ENCODE data around the gene C19orf67.
A peak's percentile ranks its signal among the peaks of the same experiment; 100 is the strongest.

C19orf67 gene

DNA sequence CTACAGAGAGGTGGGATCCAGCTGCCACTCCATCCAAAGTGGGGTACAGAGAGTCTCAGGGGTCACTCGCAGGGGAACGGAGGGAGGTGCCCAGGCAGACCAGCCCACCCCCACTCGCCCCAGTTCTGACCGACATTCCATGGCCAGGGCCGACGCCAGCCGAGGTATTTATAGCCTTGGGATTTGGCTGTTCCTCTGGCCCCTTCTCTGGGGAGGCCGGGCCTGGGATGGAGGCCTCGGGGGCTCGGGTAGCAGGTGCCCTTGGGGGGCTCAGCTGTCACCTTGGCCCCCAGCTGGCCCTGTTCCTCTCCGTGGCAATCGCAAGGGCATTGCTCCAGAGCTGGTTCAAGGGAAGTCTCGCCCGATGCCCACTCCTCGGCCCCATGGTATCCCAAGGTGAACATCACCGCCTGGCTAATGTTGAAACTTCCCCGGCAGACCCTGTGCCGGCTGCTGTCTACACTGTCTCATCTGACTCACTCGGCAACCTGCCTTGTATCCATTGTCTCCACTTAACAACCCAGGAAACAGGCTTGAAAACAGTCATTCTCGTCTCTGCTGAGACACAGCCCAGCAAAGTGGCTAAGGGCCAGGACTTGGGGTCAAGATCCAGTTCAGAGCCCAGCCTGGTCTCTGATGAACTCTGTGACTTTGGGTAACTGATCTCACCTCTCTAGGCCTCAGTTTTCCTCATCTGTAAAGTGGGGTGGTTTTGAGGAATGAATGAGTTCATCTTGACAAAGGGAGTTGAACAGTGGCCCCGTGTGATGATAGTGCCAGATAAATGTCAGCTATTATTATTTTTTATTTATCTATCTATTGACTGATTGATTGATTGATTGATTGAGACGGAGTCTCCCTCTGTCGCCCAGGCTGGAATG lies 22.2 kb upstream of the C19orf67 start:
- no peak for DNase-seq

DNA sequence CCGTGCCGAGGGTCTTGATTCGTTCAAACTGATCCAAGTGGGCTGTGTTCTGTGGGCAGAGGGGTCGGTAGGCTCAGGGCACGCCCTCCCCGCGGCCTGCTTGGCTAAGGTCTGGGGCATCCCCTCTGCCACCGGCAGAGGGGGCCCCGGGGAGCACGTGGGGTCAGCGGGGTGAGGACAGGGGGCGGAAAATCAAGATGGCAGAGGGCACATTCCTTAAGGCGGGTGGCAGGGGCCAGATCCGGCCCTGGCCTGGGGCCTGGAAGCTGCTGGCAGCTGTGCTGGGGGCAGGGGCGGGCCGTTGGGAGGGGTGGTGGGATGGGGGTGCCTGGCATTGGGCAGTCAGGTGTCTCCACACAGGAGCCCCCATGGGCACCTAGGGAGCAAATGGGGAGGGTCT lies 21.3 kb upstream of the C19orf67 start:
- DNase-seq, result no peak

DNA sequence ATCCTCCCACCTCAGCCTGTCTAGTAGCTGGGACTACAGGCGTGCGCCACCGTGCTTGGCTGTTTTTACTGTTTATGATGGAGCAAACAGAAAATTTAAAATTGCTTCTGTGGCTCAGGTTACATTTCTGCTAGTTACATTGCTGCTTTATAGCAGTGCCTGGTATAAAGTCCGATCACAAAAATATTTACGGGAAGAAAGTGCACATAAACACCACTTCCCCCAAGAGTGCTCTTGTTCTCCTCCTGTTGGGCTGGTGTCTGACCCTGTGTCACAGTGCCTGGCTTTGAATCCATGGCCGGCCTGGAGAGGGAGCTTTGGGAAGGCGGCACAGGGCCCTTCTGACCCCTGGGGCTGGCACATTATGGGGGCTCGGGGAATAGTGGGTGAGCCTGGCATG lies 20.1 kb upstream of the C19orf67 start:
- no peak for DNase-seq

DNA sequence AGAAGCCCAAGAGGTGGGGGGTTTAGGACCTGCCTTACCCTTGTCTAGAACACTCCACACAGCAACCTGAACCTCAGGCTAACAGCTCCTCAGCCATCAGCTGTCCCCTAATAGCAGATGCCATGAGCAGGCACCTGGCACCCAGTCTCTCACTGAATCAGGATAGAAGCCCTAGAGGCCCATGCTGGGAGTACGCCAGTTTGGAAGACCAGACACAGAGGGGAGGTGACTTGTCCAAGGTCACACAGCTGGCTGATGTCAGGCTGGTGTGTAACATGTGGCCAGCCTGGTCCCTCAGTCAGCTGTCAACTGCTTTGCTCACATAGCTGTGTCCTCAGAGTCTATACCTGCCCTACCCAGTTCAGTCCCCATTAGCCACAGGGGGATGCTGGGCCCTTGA lies 17.7 kb upstream of the C19orf67 start:
- no peak for DNase-seq

DNA sequence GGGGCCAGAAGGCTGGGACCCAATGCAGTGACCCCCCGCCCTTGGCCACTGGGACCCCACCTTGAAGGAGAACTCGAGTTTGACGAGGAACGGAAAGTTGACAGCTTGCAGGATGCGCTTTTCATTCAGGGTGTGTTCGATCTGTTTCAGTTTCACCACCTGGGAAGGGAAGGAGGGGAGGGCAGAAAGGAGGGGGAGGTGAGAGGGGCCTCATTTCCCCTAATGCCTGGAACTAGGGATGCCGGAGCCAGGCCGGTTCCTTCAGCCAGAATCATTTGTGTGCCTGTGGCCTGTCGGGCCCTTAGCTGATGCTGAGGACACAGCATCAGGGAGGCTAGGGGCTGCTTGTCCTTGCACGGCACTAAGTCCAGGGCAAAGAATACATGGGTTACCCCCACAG lies 17.2 kb upstream of the C19orf67 start:
- DNase-seq, result no peak

DNA sequence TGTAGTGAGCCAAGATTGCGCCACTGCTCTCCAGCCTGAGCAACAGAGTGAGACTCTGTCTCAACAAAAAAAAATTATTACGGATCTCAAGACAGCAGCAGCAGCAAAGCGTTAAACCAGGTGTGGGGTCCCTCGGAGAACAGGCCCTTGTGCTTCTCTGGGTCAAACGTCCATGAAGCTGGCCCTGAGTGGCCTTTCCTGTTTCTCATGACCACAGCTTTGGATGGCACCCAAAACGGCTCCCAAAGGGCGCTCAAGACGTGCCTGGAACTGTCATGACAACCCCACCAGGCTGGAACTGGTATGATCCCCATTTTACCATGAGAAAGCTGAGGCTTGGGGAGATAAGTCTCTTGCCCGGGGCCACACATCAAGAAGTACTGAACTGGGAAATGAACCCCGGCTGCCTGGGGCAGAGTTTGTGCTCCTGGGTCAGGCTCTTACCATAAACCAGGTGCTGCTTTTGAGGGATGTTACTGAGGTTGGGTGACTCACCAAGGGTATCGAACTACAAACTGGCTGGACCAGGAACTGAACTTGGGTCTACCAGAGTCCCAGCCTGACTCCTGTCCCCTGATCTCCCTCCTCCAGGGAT lies 16.6 kb upstream of the C19orf67 start:
- DNase-seq, result no peak

DNA sequence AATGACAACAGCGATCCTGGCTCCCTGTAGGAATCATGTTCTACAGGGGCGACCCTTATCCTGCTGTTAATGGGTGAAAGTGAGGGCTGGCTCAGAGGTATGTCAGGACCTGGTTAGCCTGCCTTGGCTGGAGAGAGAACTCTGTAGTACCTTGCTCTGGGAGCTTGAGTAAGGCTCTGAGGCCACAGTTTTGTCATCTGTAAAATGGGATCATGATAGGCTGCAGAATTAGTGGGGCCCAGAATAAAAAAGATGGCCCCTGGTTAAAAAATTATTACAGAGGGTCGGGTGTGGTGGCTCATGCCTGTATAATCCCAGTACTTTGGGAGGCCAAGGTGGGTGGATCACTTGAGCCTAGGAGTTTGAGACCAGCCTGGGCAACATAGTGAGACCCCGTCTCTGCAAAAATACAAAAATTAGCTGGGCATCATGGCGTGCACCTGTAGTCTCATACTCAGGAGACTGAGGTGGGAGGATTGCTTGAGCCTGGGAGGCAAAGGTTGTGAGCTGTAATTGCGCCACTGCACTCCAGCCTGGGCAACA lies 15.5 kb upstream of the C19orf67 start:
- no peak for DNase-seq

DNA sequence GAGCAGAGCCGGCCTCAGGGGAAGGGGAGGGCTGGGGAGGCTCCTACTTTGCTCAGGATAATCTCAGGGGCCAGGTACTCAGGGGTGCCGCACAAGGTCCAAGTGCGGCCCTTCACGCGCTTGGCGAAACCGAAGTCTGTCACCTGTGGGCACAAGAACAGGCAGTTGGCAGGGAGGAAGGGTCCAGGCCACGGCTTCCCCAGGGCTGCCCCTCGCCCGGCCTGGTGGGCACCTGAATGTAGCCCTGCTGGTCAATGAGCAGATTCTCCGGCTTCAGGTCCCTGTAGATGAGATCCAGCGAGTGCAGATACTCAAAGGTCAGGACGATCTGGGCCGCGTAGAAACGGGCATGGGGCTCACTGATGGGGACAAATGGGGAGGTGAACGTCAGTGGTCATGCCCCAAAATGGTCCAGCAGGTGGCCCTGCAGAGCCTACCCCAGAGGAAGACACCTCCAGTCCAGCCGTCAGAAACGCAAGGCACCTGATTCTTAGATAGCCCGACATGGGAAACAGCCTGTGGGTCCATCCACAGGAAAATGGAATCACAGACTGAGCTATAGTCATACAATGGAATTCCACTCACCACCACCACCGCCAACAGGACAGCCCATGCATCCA lies 12.1 kb upstream of the C19orf67 start:
- no peak for DNase-seq

DNA sequence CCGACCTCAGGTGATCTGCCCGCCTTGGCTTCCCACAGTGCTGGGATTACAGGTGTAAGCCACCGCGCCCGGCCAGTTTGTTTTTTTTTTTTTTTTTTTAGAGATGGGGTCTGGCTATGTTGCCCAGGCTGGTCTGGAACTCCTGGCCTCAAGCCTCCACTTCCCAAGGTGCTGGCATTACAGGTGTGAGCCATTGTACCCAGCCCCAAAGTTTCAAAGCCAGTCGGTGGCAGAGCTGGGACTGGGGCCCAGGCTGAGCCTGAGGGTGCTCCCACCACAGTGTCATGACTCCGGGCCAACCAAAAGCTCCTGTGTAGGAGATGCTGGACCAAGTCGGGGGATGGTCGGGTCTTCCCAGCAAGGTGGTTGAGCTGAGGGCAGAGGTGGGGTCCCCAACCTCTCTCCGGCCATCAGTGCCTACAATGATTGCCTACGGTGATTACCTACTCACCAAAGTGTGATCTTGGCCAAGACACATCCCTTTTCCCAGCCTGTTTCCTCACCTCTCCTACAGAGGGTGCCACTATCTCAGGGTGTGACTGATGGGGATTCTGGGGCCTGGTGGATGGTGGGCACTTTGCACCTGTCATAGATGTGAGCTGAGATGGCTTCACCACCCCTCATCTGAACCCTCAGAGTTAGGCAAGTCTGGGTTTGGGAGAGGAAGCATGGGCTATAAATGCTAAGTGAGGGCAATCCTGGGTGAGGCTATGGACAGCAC lies 10.8 kb upstream of the C19orf67 start:
- no peak for DNase-seq

DNA sequence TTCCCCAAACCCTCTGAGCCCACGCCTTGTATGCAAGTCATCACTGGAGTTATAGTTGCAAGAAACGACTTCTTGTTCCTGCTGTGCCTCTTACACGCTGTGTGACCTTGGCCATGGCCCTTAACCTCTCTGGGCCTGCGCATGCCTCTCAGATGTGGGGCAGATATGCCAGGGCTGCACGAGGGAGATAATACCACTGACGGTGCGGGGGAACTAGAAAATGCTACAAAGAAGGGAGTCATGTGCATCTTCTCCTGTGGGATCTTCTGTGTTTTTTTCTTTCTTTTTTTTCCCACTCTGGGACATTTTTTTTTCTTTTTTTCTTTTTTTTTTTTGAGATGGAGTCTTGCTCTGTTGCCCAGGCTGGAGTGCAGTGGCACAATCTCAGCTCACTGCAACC lies 9.3 kb upstream of the C19orf67 start:
- DNase-seq, result no peak

DNA sequence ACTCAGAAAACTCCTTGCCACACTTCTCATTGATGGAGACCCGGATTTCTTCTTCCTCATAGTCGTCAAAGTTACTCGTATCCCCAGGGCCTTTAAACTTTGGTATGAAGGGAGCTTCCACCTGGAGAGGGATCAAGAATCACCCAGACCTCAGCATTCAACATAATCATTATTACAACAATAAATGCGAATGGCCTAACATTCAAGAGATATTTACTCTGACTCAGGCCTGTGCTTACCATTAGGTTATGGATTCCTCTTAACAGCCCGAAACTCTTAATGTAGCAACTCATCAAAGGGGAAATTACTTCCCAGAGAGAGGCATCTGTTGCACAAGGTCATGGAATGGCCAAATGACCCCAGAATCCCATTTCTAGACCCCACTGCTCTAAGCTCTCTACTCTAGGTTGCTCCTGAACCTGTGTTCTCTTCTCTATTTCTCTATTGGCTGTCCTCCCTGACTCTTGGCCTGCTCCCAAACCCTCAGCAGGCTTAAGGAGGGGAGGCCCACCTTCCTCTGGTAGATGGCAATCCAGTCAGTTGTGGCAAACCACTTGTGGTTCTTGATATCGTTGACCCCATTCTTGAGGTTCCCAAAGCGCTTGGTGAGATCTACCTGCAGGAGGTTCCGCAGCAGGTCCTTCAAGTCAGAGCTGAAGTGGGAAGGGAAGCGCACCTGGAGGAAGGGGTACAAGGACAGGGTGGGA lies 7.7 kb upstream of the C19orf67 start:
- no peak for DNase-seq

DNA sequence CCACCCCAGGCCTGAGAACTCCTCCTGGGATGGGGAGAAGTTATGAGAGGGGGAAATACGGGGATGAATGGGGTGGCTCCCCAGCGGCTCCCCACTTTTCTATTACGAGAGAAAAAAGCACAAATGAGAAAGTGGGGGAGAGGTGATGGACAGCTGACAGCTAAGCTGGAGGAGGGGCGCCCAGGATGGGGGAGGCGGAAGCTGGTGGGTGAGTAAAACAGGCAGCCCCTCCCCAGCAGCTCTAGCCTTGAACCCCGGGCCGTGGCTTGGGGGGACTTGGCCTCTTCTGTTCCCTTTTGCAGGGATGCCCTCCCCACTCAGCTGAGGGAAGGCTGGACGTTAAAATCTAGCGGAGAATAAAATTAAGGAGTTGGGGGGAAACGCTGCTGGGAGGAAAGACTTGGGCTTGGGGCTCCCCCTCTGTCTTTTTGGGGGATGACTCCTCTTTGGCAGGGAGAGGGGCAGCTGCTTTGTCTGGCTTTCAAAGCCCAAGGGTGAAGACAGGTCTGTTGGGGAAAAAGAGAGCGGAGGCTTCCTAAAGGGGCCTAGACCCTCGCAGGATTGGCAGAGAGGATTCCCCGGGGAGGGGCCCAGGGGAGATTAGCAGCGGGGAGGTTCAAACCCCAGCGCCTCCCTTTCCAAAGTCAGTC lies 6.4 kb upstream of the C19orf67 start:
- no peak for DNase-seq

DNA sequence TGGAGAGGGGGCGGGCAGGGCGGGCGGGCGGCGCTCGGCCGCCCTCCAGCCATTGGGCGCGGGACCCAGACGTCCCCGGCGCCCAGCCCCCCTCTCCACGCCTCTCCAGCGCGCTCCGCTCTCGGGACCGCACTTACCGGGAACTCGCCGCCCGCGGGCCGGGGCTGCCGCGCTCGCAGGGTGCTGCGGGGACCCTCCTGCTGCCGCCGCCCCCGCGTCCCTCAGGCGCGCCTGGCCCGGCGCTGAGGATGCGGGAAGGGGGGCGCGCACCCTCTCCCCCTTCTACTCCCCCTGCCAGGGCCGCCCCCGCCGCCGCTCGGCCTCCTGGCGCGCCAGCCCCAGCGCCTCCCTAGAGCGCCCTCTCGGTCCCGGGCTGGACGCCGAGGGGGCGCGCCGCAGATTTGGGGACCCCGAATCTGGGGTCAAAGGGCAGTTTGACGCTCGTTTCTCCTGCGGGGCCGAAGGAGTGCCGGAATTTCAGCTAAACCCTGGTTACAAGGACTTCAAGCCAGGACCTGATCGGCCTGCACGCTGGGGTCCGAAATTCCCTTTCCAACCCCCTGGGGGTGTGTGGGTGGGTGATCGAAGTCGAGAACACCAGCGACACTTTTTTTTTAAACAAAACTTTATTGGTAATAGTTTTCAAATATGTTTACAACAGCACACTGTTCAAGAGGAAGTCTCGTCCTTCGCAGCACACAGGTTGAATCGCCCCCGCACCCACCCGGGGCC lies 5.7 kb upstream of the C19orf67 start:
- peak; percentile 75 for DNase-seq

DNA sequence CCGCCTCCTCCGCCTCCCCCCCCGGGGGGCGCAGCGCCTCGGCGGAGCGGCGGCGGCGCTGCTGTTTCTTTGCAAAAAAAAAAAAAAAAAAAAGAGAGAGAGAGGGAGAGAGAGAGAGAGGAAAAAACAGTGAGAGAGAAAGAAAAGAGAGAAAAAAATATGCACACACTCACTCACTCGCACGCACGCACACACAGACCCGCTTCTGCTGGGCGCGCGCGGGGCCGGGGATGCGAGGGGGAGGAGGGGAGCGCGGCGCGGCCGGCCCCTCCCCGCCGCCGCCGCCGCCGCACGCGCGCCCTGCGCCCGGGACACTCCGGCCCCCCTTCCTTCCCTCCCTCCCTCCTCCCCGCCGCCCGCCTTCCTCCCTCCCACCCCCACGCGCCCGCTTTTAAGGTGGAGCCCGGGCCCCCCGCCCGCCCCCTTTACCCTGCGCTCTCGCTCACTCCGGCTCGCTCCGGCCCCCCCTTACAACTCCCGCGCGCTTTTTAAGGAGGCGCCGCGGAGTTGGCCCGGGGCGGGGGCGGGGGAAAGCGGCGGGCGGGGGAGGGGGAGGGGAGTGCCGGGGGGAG lies 5.0 kb upstream of the C19orf67 start, which contains the start of gene SAMD1:
Gene SAMD1 (minus strand): TSS at position 243 of the 572 bp plus-strand sequence.
- DNase-seq, result peak; percentile 90

DNA sequence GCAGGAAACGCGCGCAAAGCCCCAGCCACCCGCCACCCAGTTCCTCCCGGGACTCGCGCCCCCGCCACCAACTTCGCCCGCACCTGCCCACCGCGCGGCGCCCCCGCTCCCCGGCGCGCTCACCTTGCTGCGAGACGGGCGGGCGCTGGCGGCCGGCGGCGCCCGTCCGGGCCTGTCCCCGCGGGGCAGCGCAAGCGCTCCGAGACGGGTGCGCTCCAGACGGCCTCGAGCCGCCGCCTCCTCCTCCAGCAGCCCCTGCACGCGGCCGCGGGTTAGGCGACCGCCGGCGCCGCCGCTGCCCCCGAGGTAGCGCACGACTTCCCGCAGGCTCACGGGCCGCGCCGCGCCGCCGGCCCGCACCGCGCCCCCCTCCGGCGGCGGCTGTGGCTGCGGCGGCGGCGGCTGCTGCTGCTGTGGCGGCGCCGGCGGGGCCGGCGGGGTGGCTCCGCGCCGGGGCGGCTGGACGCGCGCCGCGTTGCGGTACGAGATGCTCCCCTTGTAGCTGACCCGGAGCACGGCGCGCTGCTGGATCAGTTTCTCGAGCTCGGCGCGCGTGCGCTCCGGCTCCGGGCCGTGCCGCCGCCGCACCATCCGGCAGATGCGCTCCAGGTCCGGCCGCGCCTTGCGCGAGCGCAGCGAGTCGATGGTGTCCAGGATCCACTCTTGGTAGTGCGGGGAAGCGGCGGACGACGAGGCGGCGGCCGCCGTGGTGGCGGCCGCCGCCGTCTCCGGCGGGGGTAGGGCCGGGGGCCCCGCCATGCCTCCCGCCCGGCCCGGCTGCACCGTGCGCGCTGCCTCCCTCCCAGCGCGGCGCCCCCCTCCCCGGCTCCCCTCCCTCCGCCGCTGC lies 4.3 kb upstream of the C19orf67 start:
- DNase-seq, result peak; percentile 48

DNA sequence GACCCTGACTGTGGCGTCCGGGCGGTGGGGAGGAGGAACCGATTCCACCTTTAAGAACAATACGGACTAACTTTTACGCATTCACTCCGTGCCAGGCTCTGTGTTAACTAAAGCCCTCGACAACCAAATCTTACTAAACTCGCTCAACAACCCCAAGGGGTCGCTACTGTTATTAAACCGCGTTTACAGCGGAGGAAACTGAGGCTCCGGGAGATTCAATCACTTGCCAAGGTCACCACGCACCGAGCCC lies 3.8 kb upstream of the C19orf67 start:
- peak; percentile 38 for DNase-seq

DNA sequence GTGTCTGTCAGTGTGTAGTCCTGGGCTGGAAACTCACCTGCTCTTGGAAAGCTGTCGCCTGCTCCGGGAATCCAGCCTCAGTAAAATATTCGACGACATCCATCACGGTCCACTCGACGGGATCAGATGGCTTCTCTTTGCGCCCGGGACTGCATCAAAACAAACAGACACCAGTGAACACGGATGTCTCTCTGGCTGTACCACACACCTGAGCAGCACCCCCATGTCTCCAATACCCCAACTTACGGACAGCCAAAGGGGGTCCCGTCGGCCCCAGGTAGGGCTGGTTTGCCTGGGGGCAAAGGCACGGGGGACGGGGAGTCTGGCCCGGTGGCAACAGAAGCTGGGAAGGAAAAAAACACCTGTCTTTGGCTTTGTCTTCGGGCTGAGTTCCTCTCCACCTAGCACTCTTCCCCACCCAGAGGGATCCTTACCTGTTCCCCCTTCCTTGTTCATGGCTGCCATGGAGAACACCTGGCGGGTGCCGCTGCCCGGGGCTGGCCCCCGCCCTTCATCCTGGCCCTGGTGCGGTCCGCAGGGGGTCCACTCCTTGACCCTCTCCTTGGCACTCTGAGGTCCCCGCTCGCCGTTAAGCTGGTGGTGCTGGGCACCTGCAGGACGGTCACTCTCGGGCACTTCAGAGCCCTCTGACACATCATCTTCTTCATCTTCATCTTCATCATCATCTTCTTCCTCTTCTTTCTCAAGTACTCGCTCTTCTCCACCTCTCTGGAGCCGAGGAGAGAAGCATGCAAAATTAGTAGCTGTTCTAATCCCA lies 3.2 kb upstream of the C19orf67 start:
- DNase-seq, result no peak

DNA sequence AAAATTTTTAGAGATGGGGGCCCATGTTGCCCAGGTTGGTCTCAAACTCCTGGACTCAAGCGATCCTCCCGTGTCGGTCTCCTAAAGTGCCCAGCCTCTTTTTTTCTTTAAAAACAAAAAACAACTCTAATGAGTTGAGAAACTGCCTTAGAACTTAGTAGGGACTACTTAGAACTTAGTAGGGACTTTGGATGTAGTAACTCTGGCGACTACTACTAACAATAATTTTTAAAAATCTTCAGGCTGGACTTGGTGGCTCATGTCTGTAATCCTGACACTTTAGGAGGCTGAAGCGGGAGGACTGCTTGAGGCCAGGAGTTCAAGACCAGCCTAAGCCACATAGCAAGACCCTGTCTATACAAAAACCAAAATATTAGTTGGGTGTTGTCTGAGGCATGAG lies 515 bp upstream of the C19orf67 start:
- no peak for DNase-seq

DNA sequence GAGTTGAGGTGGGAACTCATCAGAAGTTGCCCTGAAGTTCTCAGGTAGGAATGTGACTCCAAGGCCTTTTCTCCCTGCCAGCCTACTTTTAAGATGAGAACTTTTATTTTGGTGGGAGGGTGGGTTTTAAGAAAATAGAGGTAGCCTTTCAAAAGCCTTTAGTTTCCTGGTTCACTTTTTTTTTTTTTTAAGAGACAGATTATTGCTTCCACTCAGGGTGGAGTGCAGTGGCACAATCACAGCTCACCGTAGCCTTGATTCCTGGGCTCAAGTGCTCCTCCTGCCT lies 3.0 kb downstream of the C19orf67 start:
- no peak for DNase-seq
